ENCODE measurements around the gene BRD3. TPM values are rescaled to one million over a fixed set of nuclear protein-coding genes. Genes with fewer than 3 reads are reported as not detected.
A peak's percentile ranks its signal among the peaks of the same experiment; 100 is the strongest.

BRD3 gene
- total RNA-seq, 1 donor from 2014 or later = 39.6 TPM

DNA sequence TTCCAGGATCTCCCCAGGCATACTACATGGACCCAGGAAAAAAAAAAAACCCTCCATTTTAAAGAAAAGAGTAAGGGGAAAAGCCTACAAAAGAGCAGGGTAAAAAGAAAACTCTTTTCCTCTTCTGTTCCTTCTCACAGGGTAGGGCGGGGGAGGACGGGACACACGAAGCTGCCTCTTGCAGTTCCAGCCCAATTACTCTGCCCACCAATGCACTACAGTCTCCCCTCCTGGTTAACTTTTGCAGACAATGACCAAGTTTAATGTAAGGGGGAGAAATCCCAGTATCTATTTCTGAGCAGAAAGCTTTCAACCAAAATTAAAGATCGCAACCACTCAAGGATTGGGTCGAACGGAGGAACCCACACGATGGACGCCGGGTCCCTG, 1.3 kb downstream of the BRD3 start:
- no peaks in the 10 kb centered on the region for H3K9me3 Mint-ChIP-seq (ENCODE audit: unreplicated experiment)
- Histone ChIP-seq H3K79me2 (ENCODE audit: insufficient read depth, low read length) (peaks cover 59% of the 10 kb centered on the region), H3K27me3 (ENCODE audit: insufficient read depth, low read length) (peaks cover 17% of the 10 kb centered on the region), H4K20me1 (ENCODE audit: insufficient read depth, low read length) (peaks cover 55% of the 10 kb centered on the region), H3K9ac (ENCODE audit: low read length) (peak overlapping the region; percentile 92), H3K4me3 (ENCODE audit: insufficient read depth, low read depth, low read length) (peak overlapping the region; percentile 78), H3K4me1 (ENCODE audit: insufficient read depth, low read length) (peaks cover 13% of the 10 kb centered on the region), H3K9me3 (ENCODE audit: insufficient read depth, low read depth, low read length) (no peaks in the 10 kb centered on the region), H3K36me3 (ENCODE audit: insufficient read depth, low read length) (no peaks in the 10 kb centered on the region), H3K27ac (ENCODE audit: low read depth, low read length) (peak overlapping the region; percentile 75), H2AFZ (ENCODE audit: low read depth, low read length) (peak overlapping the region; percentile 25), H3K4me2 (ENCODE audit: low read length) (peak overlapping the region; percentile 96)
- H3K27ac Mint-ChIP-seq (ENCODE audit: unreplicated experiment) = peak overlapping the region; percentile 69
- TF ChIP-seq EZH2 (IDR thresholded peaks at IDR 0.05; ENCODE audit: insufficient read depth, low read length) = no peak
- TF ChIP-seq, protein P1, sequence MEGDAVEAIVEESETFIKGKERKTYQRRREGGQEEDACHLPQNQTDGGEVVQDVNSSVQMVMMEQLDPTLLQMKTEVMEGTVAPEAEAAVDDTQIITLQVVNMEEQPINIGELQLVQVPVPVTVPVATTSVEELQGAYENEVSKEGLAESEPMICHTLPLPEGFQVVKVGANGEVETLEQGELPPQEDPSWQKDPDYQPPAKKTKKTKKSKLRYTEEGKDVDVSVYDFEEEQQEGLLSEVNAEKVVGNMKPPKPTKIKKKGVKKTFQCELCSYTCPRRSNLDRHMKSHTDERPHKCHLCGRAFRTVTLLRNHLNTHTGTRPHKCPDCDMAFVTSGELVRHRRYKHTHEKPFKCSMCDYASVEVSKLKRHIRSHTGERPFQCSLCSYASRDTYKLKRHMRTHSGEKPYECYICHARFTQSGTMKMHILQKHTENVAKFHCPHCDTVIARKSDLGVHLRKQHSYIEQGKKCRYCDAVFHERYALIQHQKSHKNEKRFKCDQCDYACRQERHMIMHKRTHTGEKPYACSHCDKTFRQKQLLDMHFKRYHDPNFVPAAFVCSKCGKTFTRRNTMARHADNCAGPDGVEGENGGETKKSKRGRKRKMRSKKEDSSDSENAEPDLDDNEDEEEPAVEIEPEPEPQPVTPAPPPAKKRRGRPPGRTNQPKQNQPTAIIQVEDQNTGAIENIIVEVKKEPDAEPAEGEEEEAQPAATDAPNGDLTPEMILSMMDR (IDR thresholded peaks at IDR 0.05; ENCODE audit: insufficient read depth, low read depth, low read length) = no peak
- H3K4me1 Mint-ChIP-seq (ENCODE audit: low read depth, unreplicated experiment) = peaks cover 14% of the 10 kb centered on the region
- DNase-seq (ENCODE audit: low read depth) (no peak), FAIRE-seq (no peak)
- peaks cover 20% of the 10 kb centered on the region for H3K27me3 Mint-ChIP-seq (ENCODE audit: low read depth, unreplicated experiment)
- H3K4me3 Mint-ChIP-seq (ENCODE audit: unreplicated experiment) = peak overlapping the region; percentile 92
- no peaks in the 10 kb centered on the region for H3K36me3 Mint-ChIP-seq (ENCODE audit: low read depth, unreplicated experiment)

DNA sequence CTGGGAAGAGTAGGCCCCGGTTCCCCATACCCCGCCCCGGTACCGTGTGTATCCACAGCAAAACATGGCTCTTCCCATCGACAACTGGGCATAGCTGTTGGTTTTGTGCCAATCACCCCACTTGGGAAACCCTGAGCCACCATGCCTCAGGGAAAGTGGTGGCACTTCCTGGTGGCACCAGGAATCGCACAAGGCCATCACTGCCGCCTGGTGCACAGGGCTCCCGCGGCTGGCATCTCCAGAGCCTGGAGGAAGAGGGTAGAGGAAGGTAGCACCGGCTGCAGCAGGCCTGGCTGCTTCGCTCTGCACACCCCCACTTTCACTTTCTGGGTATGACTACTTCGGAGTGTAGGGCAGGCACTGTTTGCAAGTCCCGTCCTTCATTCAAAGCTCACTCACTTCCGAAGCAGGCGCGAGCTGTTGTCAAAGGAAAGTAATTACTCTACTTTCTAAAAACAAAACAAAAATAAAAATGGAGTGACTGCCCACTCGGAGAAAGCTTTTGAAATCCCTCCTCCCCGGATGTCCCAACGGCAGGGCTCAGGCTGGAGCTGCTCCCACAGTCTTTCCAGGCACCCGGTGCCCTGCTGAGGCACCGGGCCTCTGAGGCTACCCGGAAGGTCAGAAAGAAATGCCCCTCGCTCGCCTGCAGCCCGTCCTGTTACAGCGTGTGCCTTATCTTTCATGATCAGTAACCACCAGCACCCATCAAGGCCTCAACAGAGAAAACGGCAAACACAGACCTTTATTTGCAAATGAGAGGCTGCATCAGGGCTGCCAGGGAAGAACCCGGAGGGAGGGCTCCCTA, 2.0 kb downstream of the BRD3 start:
- Histone ChIP-seq H3K27me3 (ENCODE audit: insufficient read depth, low read length) (peaks cover 13% of the 10 kb centered on the region), H3K27ac (ENCODE audit: low read depth, low read length) (peak overlapping the region; percentile 26), H3K79me2 (ENCODE audit: insufficient read depth, low read length) (peaks cover 66% of the 10 kb centered on the region), H3K36me3 (ENCODE audit: insufficient read depth, low read length) (no peaks in the 10 kb centered on the region), H3K4me3 (ENCODE audit: insufficient read depth, low read depth, low read length) (peak overlapping the region; percentile 78), H3K4me1 (ENCODE audit: insufficient read depth, low read length) (peaks cover 15% of the 10 kb centered on the region), H3K9ac (ENCODE audit: low read length) (peak overlapping the region; percentile 92), H4K20me1 (ENCODE audit: insufficient read depth, low read length) (peaks cover 62% of the 10 kb centered on the region), H3K9me3 (ENCODE audit: insufficient read depth, low read depth, low read length) (no peaks in the 10 kb centered on the region), H2AFZ (ENCODE audit: low read depth, low read length) (no peak overlapping the region), H3K4me2 (ENCODE audit: low read length) (peak overlapping the region; percentile 96)
- Mint-ChIP-seq H3K9me3 (ENCODE audit: unreplicated experiment) (no peaks in the 10 kb centered on the region), H3K27ac (ENCODE audit: unreplicated experiment) (peak overlapping the region; percentile 69), H3K4me1 (ENCODE audit: low read depth, unreplicated experiment) (peaks cover 15% of the 10 kb centered on the region), H3K4me3 (ENCODE audit: unreplicated experiment) (peak overlapping the region; percentile 92), H3K36me3 (ENCODE audit: low read depth, unreplicated experiment) (no peaks in the 10 kb centered on the region), H3K27me3 (ENCODE audit: low read depth, unreplicated experiment) (peaks cover 14% of the 10 kb centered on the region)
- FAIRE-seq = no peak
- TF ChIP-seq EZH2 (IDR thresholded peaks at IDR 0.05; ENCODE audit: insufficient read depth, low read length) = no peak
- TF ChIP-seq, protein P1 (IDR thresholded peaks at IDR 0.05; ENCODE audit: insufficient read depth, low read depth, low read length) = no peak
- DNase-seq (ENCODE audit: low read depth) = peak; percentile 57

DNA sequence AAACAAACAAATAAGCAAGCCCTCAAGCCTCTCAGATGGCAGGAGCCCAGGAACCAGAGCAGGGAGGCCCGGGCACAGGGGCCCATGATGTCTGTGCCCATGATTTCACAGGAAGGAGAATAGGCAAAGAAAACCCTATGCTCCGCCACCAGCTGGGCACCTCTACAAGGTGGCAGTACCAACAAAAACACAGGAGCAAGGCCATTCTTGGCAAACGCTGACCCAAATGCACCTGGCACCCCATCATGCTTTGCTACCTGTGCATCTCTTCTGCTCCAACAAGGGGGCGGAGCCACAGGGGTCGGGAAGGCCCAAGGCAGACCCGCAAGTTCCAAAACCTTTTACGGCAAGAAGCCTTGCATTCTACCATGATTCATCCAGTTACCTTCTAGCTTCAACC, 3.1 kb downstream of the BRD3 start:
- Histone ChIP-seq H3K9ac (ENCODE audit: low read length) (no peak overlapping the region), H3K4me1 (ENCODE audit: insufficient read depth, low read length) (peaks cover 18% of the 10 kb centered on the region), H3K4me3 (ENCODE audit: insufficient read depth, low read depth, low read length) (no peak overlapping the region), H3K9me3 (ENCODE audit: insufficient read depth, low read depth, low read length) (no peaks in the 10 kb centered on the region), H3K27ac (ENCODE audit: low read depth, low read length) (no peak overlapping the region), H3K36me3 (ENCODE audit: insufficient read depth, low read length) (no peaks in the 10 kb centered on the region), H3K4me2 (ENCODE audit: low read length) (no peak overlapping the region), H4K20me1 (ENCODE audit: insufficient read depth, low read length) (peaks cover 73% of the 10 kb centered on the region), H3K79me2 (ENCODE audit: insufficient read depth, low read length) (peaks cover 77% of the 10 kb centered on the region), H3K27me3 (ENCODE audit: insufficient read depth, low read length) (peaks cover 7% of the 10 kb centered on the region), H2AFZ (ENCODE audit: low read depth, low read length) (no peak overlapping the region)
- peak overlapping the region; percentile 26 for H3K27ac Mint-ChIP-seq (ENCODE audit: unreplicated experiment)
- peaks cover 5% of the 10 kb centered on the region for H3K27me3 Mint-ChIP-seq (ENCODE audit: low read depth, unreplicated experiment)
- peaks cover 19% of the 10 kb centered on the region for H3K4me1 Mint-ChIP-seq (ENCODE audit: low read depth, unreplicated experiment)
- H3K4me3 Mint-ChIP-seq (ENCODE audit: unreplicated experiment) = peak overlapping the region; percentile 66
- no peak for FAIRE-seq
- no peaks in the 10 kb centered on the region for H3K36me3 Mint-ChIP-seq (ENCODE audit: low read depth, unreplicated experiment)
- TF ChIP-seq EZH2 (IDR thresholded peaks at IDR 0.05; ENCODE audit: insufficient read depth, low read length) = no peak
- TF ChIP-seq, protein P1 (IDR thresholded peaks at IDR 0.05; ENCODE audit: insufficient read depth, low read depth, low read length) = no peak
- DNase-seq (ENCODE audit: low read depth) = no peak
- H3K9me3 Mint-ChIP-seq (ENCODE audit: unreplicated experiment) = no peaks in the 10 kb centered on the region

Data from astrocyte (in vitro differentiated cells and primary cell).